HS-27A (cell line): Measurements from ENCODE around the gene RTCA.
"Not testable (repeated sequence)": the region's sequence is repeated elsewhere in the genome, so short reads cannot be mapped to it uniquely, and the experiment has no call there.

ENCODE experiments used
- DNase-seq: peaks from one replicate; pipeline ENCODE4 v3.0.0-alpha.2; 2012; ENCODE audit warnings: low read depth, missing footprints

Gene RTCA

DNA sequence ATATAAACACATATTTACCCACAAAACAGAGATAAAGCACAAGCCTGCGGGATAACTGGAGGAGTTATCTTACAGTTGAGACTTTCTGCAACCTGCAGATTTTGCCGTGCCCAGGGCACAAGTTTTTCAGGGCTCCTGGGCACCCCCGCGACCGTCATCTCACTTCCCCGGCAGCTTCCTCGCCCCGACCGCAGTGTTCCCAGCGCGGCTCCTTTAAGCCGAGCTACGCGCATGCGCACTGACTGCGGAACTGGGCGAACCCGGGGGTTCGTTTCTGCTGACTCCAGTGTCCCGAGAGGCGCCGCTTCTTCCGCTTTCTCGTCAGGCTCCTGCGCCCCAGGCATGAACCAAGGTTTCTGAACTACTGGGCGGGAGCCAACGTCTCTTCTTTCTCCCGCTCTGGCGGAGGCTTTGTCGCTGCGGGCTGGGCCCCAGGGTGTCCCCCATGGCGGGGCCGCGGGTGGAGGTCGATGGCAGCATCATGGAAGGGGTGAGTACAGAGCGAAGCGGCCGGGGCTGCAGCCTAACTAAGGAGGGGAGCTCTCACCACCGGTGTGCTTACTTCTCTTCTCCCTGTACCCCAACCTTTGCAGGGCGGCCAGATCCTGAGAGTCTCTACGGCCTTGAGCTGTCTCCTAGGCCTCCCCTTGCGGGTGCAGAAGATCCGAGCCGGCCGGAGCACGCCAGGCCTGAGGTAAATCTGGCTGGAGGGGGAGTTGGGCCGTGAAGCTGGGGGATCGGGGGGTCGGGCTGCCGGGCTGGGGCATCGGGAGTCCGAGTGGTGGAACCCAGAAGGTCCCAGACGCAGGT is at the start of gene RTCA:
RTCA (plus strand) TSS at position 286 of the 810 bp plus-strand sequence; CDS start at position 446, 160 bp downstream.
- DNase-seq = peak; percentile 94

DNA sequence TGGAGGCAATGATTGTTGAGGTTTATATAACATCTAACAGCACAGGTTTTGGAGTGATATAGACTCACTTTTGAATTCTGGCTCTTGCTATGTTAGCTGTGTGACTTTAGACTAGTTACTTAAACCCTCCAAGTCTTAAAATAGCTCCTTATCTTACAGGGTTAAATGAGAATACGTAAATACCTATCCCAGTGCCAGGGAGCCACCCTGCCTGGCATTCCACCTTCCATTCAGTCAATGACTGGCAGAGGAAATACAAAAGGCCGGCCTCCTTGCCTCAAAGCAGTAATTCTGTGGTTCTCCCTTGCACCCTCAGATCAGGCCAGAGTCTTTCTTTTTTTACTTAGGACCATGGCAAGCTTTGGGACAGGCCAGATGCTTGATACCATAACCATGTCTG is 48.2 kb upstream of the RTCA start:
- no peak for DNase-seq

DNA sequence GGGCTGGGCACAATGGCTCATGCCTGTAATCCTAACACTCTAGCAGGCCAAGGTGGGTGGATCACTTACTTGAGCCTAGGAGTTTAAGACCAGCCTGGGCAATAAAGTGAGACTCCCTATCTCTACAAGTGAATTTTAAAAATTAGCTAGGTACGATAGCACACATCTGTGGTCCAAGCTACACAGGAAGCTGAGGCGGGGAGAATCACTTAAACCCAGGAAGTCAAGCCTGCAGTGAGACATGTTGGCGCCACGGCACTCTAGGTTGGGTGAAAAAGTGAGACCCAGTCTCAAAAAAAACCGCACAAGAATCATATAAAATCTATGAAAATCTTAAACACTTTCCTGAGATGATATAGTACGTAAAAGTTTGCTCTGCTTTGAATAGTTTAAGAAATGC is 46.6 kb upstream of the RTCA start:
- no peak for DNase-seq

- DNase-seq = no peak
Observed at GRCh38 chr1:100219883-100220282, 46.1 kb upstream of the RTCA start.

GRCh38 chr1:100222428-100222827 is 43.6 kb upstream of the RTCA start:
- no peak for DNase-seq

DNA sequence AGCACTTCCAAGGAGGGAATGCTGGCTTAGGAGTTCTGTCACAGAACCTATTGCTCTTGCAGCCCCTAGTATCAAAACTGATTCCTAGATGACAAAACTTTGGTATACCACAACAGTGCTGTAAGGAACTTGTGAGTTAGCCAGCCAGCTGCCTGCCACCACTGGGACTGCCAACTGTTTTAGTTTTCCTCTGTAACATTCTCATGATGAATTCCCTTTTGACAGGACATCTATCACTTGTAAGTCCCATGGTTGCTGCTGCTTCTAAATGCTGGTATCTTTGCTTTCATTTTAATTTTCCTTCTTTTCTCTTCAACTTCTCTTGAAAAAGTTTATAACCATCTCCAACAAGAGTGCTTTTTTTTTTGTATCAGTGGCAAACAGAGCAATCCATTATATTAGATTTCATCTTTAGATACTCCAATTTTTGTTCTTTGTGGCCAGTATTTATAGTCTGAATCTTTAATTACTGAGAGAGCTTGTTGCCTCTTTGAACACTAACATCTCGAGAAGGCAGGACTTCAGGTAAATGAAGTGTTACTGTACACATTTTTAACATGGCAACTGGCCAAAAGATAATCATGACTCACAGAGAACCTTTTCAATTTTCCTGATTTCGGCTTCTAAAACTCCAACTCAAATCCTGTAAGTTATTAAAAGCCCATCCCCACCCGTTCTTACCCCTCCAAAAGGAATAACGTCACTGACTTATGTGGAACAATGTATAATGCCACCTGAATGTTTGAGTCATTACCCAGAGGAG is 36.2 kb upstream of the RTCA start:
- no peak for DNase-seq

DNA sequence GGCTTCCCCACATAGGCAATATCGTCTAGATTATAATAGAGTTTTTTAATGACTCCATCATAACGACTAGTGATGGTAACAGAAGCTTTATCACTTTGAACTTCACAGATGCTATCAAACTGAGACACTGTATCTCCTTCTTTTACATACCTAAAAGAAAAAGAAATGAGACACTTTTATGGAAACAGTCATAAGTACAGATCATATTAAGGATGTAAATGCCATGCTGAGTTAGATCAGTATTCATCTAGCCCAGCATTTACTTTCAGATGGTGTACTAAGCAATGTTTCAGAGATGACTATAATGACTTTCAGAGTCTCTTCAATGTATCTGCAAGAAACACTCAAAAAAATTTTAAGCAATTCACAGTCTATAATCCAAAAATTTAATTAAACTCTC is 35.3 kb upstream of the RTCA start:
- DNase-seq = no peak

GRCh38 chr1:100231721-100232120 is 34.3 kb upstream of the RTCA start:
- no peak for DNase-seq

GRCh38 chr1:100232156-100232555 is 33.9 kb upstream of the RTCA start:
- no peak for DNase-seq

- not testable (repeated sequence) for DNase-seq
Observed at GRCh38 chr1:100233566-100233965, 32.5 kb upstream of the RTCA start.

GRCh38 chr1:100234432-100234831 is 31.6 kb upstream of the RTCA start:
- no peak for DNase-seq

GRCh38 chr1:100237091-100237490 is 28.9 kb upstream of the RTCA start:
- DNase-seq = no peak

GRCh38 chr1:100239961-100240360 is 26.1 kb upstream of the RTCA start:
- DNase-seq = no peak

- no peak for DNase-seq
Observed at GRCh38 chr1:100240631-100241030, 25.4 kb upstream of the RTCA start.

GRCh38 chr1:100246738-100247137 is 19.3 kb upstream of the RTCA start:
- no peak for DNase-seq

GRCh38 chr1:100249155-100249536 is 16.9 kb upstream of the RTCA start:
- DNase-seq = no peak

GRCh38 chr1:100249537-100250257 is 16.3 kb upstream of the RTCA start, which contains the start of gene DBT:
Gene DBT, minus strand, starts transcription at chr1:100249834. Its CDS starts 14 bp downstream, at chr1:100249820.
- DNase-seq = peak; percentile 85

DNA sequence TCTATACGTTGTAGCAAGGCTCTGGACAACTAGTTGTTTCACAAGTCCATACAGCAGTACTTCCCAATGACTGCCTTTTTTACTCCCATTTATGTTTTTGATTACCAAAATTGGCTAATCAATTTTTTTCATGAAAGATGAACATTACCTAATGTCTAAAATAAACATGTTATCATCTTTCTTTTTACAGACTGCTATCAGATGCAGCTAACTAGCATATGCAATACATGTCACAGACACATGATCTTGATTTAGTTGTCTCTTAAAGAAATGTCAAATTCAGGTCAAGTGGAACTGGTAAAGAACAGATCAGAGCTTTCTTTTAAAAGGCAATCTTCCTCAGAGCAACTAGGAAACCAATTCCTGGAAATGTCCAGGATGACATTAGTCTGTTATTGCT is 15.8 kb upstream of the RTCA start:
- no peak for DNase-seq

DNA sequence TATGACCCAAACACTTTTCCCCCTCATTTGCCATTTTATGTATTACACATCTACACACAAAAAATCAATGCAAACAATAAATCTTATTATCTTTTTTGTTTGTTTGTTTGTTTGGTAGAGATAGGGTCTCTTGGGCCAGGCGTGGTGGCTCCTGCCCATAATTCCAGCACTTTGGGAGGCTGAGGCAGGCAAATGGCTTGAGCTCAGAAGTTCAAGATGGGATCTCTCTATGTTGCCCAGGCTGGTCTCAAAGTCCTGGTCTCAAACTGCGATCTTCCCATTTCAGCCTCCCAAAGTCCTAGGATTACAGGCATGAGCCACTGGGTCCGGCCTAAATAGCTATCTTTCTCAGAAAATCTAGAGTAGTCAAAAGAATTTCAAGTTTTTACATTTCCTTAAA is 15.2 kb upstream of the RTCA start:
- DNase-seq = no peak

GRCh38 chr1:100252901-100253300 is 13.1 kb upstream of the RTCA start:
- DNase-seq = no peak

- no peak for DNase-seq
Observed at GRCh38 chr1:100253552-100253951, 12.5 kb upstream of the RTCA start.

DNA sequence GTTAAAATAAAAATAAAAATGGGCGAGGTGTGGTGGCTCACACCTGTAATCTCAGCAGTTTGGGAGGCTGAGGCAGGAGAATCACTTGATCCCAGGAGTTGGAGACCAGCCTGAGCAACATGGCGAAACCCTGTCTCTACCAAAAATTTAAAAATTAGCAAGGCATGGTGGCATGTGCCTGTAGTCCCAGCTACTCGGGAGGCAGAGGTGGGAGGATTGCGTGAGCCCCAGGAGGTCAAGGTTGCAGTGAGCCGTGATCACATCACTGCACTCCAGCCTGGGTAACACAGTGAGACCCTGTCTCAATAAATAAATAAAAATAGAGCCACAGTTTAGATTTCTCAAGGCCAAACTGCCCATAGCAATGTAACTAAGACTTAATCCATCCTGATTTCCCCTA is 9.7 kb upstream of the RTCA start:
- not testable (repeated sequence) for DNase-seq

- DNase-seq = not testable (repeated sequence)
Observed at GRCh38 chr1:100258427-100258826, 7.6 kb upstream of the RTCA start.
